ENCODE data around the gene SLC25A26.
A peak's percentile ranks its signal among the peaks of the same experiment; 100 is the strongest.

The SLC25A26 gene

GRCh38 chr3:66399529-66400232, 178.9 kb downstream of the SLC25A26 start:
- no peak for DNase-seq

GRCh38 chr3:66400411-66401156, 179.8 kb downstream of the SLC25A26 start:
- no peak for DNase-seq

GRCh38 chr3:66401157-66401550, 180.4 kb downstream of the SLC25A26 start:
- no peak for DNase-seq

GRCh38 chr3:66401675-66402491, 181.1 kb downstream of the SLC25A26 start:
- DNase-seq = no peak

GRCh38 chr3:66402596-66403290, 181.9 kb downstream of the SLC25A26 start:
- DNase-seq = no peak

GRCh38 chr3:66403323-66403990, 182.7 kb downstream of the SLC25A26 start:
- no peak for DNase-seq

- no peak for DNase-seq
Measured at GRCh38 chr3:66404197-66404596, 183.4 kb downstream of the SLC25A26 start.

GRCh38 chr3:66404903-66405700, 184.3 kb downstream of the SLC25A26 start:
- DNase-seq = no peak

GRCh38 chr3:66405701-66406091, 184.9 kb downstream of the SLC25A26 start:
- no peak for DNase-seq

- DNase-seq = no peak
Measured at GRCh38 chr3:66406163-66406562, 185.4 kb downstream of the SLC25A26 start.

- no peak for DNase-seq
Measured at GRCh38 chr3:66406831-66407610, 186.2 kb downstream of the SLC25A26 start.

- DNase-seq = peak; percentile 37 to 52
Measured at GRCh38 chr3:66407611-66408218, 186.9 kb downstream of the SLC25A26 start.

- no peak for DNase-seq
Measured at GRCh38 chr3:66409771-66410754, 189.3 kb downstream of the SLC25A26 start.

GRCh38 chr3:66410976-66411375, 190.2 kb downstream of the SLC25A26 start:
- no peak for DNase-seq

GRCh38 chr3:66411474-66411873, 190.7 kb downstream of the SLC25A26 start:
- no peak for DNase-seq

- no peak for DNase-seq
Measured at GRCh38 chr3:66411961-66412887, 191.4 kb downstream of the SLC25A26 start.

GRCh38 chr3:66413151-66413751, 192.4 kb downstream of the SLC25A26 start:
- DNase-seq = no peak

All from NCI-H2081 (cell line).